ENCODE data around the gene RNF111. TPM values are rescaled to one million over a fixed set of nuclear protein-coding genes. Genes with fewer than 3 reads are reported as not detected.

Gene RNF111
- total RNA-seq, 1 experiment from 2014 or later: 22.4 TPM

GRCh38 chr15:58966698-58967097 is 20.8 kb upstream of the RNF111 start:
- ChIA-PET POLR2A (no interaction called here), CTCF (no interaction called here)
- H3K9me3 Mint-ChIP-seq: no peaks in the 10 kb centered on the region
- TF ChIP-seq CBFB (CRISPR knock-in tag; IDR thresholded peaks at IDR 0.05; ENCODE audit: low read depth): no peak
- TF ChIP-seq E2F4 (CRISPR knock-in tag; IDR thresholded peaks at IDR 0.05; ENCODE audit: borderline replicate concordance, low read depth): no peak
- no peak for TF ChIP-seq RELA (CRISPR knock-in tag; IDR thresholded peaks at IDR 0.05; ENCODE audit: borderline replicate concordance)
- no peak for TF ChIP-seq ETV6 (CRISPR knock-in tag; IDR thresholded peaks at IDR 0.05)
- TF ChIP-seq MYBL2 (CRISPR knock-in tag; IDR thresholded peaks at IDR 0.05): no peak
- no peak for TF ChIP-seq AR (CRISPR knock-in tag; IDR thresholded peaks at IDR 0.05)
- no peak for TF ChIP-seq ZNF512 (CRISPR knock-in tag; IDR thresholded peaks at IDR 0.05; ENCODE audit: borderline replicate concordance)
- no peak for TF ChIP-seq ZNF121 (CRISPR knock-in tag; IDR thresholded peaks at IDR 0.05)
- TF ChIP-seq AFF4 (CRISPR knock-in tag; IDR thresholded peaks at IDR 0.05; ENCODE audit: borderline replicate concordance): no peak
- TF ChIP-seq USF1 (CRISPR knock-in tag; IDR thresholded peaks at IDR 0.05): no peak
- no peak for DNase-seq (ENCODE audit: low spot score)
- no peaks in the 10 kb centered on the region for H3K4me1 Mint-ChIP-seq
- no peak overlapping the region for H3K4me3 Mint-ChIP-seq
- ATAC-seq: no peak
- H3K27me3 Mint-ChIP-seq (ENCODE audit: low read depth): no peaks in the 10 kb centered on the region
- H3K27ac Mint-ChIP-seq: no peak overlapping the region
- H3K36me3 Mint-ChIP-seq: no peaks in the 10 kb centered on the region

- H3K9me3 Mint-ChIP-seq: no peaks in the 10 kb centered on the region
- CTCF ChIA-PET: no interaction called here
- DNase-seq (ENCODE audit: low spot score) (no peak), ATAC-seq (no peak)
- POLR2A ChIA-PET: no interaction called here
- H3K27ac Mint-ChIP-seq: no peak overlapping the region
- no peaks in the 10 kb centered on the region for H3K36me3 Mint-ChIP-seq
- TF ChIP-seq ZNF425 (CRISPR knock-in tag; conservative IDR thresholded peaks at IDR 0.05) (no peak), SP1 (CRISPR knock-in tag; conservative IDR thresholded peaks at IDR 0.05) (no peak), ATF1 (CRISPR knock-in tag; IDR thresholded peaks at IDR 0.05) (no peak), E2F4 (CRISPR knock-in tag; IDR thresholded peaks at IDR 0.05; ENCODE audit: borderline replicate concordance, low read depth) (no peak), GRHL2 (CRISPR knock-in tag; IDR thresholded peaks at IDR 0.05; ENCODE audit: insufficient replicate concordance, severe bottlenecking) (no peak), MLX (CRISPR knock-in tag; IDR thresholded peaks at IDR 0.05) (no peak), HMGXB4 (CRISPR knock-in tag; IDR thresholded peaks at IDR 0.05) (no peak), ZNF317 (CRISPR knock-in tag; IDR thresholded peaks at IDR 0.05; ENCODE audit: borderline replicate concordance, low read depth) (no peak)
- H3K27me3 Mint-ChIP-seq (ENCODE audit: low read depth): no peaks in the 10 kb centered on the region
- H3K4me1 Mint-ChIP-seq: no peaks in the 10 kb centered on the region
- no peak overlapping the region for H3K4me3 Mint-ChIP-seq
Measured at GRCh38 chr15:58967479-58967878, 20.0 kb upstream of the RNF111 start.

Data from WTC11 (cell line).